ENCODE results near the gene AFF2. TPM values are rescaled to one million over a fixed set of nuclear protein-coding genes. Genes with fewer than 3 reads are reported as not detected.

The AFF2 gene
- total and polyA plus RNA-seq, 4 experiments from 2014 or later, result 0.03 to 1.0 (median 0.90) TPM; not detected in 1

GRCh38 chrX:148741441-148741840, 241.0 kb downstream of the AFF2 start:
- CTCF ChIA-PET (ENCODE audit: partially characterized antibody), result no interaction called here
- no peaks in the 10 kb centered on the region for H3K36me3 ChIP-seq (ENCODE audit: insufficient read depth, low read length)

DNA sequence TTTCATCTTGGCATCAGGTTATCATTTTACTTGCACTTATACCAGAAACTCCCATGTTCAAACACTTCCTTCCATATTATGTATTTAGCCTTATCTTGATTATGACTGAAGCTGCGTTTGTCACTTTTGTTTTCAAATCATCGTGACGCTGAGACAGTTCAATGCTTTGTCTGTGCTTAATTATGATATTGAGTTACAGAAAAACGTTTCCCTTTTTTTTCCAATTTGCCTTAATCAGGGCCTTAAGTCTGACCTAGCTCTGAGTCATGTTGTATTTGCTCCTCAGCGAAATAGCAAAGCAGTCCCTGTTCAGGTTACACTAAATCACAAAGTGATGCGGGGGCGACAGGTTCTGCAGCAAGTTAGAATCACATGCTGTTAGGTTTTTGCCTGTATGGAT, 254.7 kb downstream of the AFF2 start:
- Mint-ChIP-seq H3K27ac (no peak overlapping the region), H3K27me3 (no peaks in the 10 kb centered on the region), H3K4me1 (no peaks in the 10 kb centered on the region), H3K36me3 (no peaks in the 10 kb centered on the region), H3K4me3 (no peak overlapping the region), H3K9me3 (no peaks in the 10 kb centered on the region)
- ChIA-PET CTCF (ENCODE audit: partially characterized antibody) (no interaction called here), POLR2A (ENCODE audit: partially characterized antibody) (no interaction called here)
- Histone ChIP-seq H3K9me3 (ENCODE audit: control insufficient read depth in 1 of 2, low read length in 2 of 2) (no peaks in the 10 kb centered on the region), H3K27ac (ENCODE audit: low read depth, low read length) (no peak overlapping the region), H3K4me1 (ENCODE audit: insufficient read depth, low read length) (no peaks in the 10 kb centered on the region), H3K36me3 (ENCODE audit: insufficient read depth, low read length) (no peaks in the 10 kb centered on the region), H3K27me3 (ENCODE audit: insufficient read depth, low read length) (no peaks in the 10 kb centered on the region), H3K4me3 (ENCODE audit: low read length in 2 of 2) (no peak overlapping the region)
- intact Hi-C loops (cut with micrococcal nuclease), result no loop called here
- no peak for DNase-seq

More at GRCh38 chrX:148741441-148741840, 241.0 kb downstream of the AFF2 start:
- no peak for DNase-seq
- POLR2A ChIA-PET (ENCODE audit: partially characterized antibody), result no interaction called here
- H3K4me3 ChIP-seq (ENCODE audit: low read length in 2 of 2), result no peak overlapping the region
- H3K9me3 Mint-ChIP-seq, result no peaks in the 10 kb centered on the region
- no peak overlapping the region for H3K27ac Mint-ChIP-seq
- no peaks in the 10 kb centered on the region for H3K4me1 ChIP-seq (ENCODE audit: insufficient read depth, low read length)
- H3K4me3 Mint-ChIP-seq, result no peak overlapping the region
- peaks cover 0 to 1% of the 10 kb centered on the region in 2 donors for H3K27me3 Mint-ChIP-seq
- H3K36me3 Mint-ChIP-seq, result no peaks in the 10 kb centered on the region
- H3K4me1 Mint-ChIP-seq, result no peaks in the 10 kb centered on the region
- intact Hi-C loops (cut with micrococcal nuclease), result no loop called here
- no peaks in the 10 kb centered on the region for H3K27me3 ChIP-seq (ENCODE audit: insufficient read depth, low read length)
- H3K9me3 ChIP-seq (ENCODE audit: control insufficient read depth in 1 of 2, low read length in 2 of 2), result no peaks in the 10 kb centered on the region
- no peak overlapping the region for H3K27ac ChIP-seq (ENCODE audit: low read depth, low read length)

DNA sequence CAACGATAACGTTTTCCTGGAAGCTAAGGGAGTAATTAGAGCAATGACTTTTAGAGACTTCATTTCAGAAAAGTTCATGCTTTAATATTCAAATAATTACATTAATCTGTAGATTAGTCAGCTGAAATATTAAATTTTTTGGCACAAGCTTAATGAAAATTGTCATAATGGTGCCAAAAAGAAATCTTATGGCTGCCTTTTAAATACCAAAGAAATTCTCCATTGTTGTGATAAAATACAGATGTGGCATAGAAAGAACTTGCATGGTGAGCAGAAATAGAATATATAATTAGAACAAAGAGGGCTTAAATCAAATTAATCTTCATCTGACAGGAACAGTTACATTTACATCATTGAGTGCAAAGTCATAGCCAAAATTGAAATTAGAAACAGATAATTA, 263.5 kb downstream of the AFF2 start:
- no peak overlapping the region for H3K4me3 ChIP-seq (ENCODE audit: low read length in 2 of 2)
- Mint-ChIP-seq H3K36me3 (no peaks in the 10 kb centered on the region), H3K27me3 (no peaks in the 10 kb centered on the region), H3K4me1 (no peaks in the 10 kb centered on the region), H3K27ac (no peak overlapping the region), H3K4me3 (no peak overlapping the region), H3K9me3 (peaks cover 0 to 4% (median 0%) of the 10 kb centered on the region in 8 donors)
- intact Hi-C loops (cut with micrococcal nuclease), result no loop called here
- no peak for DNase-seq
- H3K4me1 ChIP-seq (ENCODE audit: insufficient read depth, low read length), result no peaks in the 10 kb centered on the region
- ChIA-PET CTCF (ENCODE audit: partially characterized antibody) (no interaction called here), POLR2A (ENCODE audit: partially characterized antibody) (no interaction called here)
- no peaks in the 10 kb centered on the region for H3K27me3 ChIP-seq (ENCODE audit: insufficient read depth, low read length)
- no peak overlapping the region for H3K27ac ChIP-seq (ENCODE audit: low read depth, low read length)
- no peaks in the 10 kb centered on the region for H3K9me3 ChIP-seq (ENCODE audit: control insufficient read depth in 1 of 2, low read length in 2 of 2)
- H3K36me3 ChIP-seq (ENCODE audit: insufficient read depth, low read length), result no peaks in the 10 kb centered on the region

GRCh38 chrX:148768296-148768695, 267.9 kb downstream of the AFF2 start:
- no peak for DNase-seq
- Histone ChIP-seq H3K27ac (ENCODE audit: low read depth, low read length) (no peak overlapping the region), H3K4me1 (ENCODE audit: insufficient read depth, low read length) (no peaks in the 10 kb centered on the region), H3K36me3 (ENCODE audit: insufficient read depth, low read length) (no peaks in the 10 kb centered on the region), H3K27me3 (ENCODE audit: insufficient read depth, low read length) (no peaks in the 10 kb centered on the region), H3K4me3 (ENCODE audit: low read length in 2 of 2) (no peak overlapping the region), H3K9me3 (ENCODE audit: control insufficient read depth in 1 of 2, low read length in 2 of 2) (no peaks in the 10 kb centered on the region)
- Mint-ChIP-seq H3K27ac (no peak overlapping the region), H3K4me1 (no peaks in the 10 kb centered on the region), H3K9me3 (peaks cover 0 to 4% (median 0%) of the 10 kb centered on the region in 8 donors), H3K4me3 (no peak overlapping the region), H3K36me3 (no peaks in the 10 kb centered on the region), H3K27me3 (no peaks in the 10 kb centered on the region)
- ChIA-PET POLR2A (ENCODE audit: partially characterized antibody) (no interaction called here), CTCF (ENCODE audit: partially characterized antibody) (no interaction called here)
- intact Hi-C loops (cut with micrococcal nuclease), result no loop called here

DNA sequence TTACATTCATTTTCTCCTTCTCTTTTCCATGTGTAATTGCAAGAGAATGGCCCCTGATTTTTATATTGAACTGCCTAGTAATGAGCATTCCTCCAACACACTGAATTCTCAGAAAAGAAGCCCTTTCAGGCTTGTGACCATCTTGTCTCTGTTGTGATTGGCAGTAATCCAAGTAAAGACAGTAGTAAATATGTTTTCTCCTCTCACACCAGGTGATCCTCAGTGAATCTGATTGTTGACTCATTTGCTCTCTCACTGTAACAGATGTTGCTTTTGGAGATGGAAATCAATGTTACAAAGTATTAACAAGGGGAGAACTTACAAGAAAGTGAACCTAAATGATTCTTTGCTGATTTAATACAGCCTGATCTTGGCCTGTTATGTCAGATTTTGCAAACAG, 271.0 kb downstream of the AFF2 start:
- Histone ChIP-seq H3K9me3 (ENCODE audit: control insufficient read depth in 1 of 2, low read length in 2 of 2) (no peaks in the 10 kb centered on the region), H3K27ac (ENCODE audit: low read depth, low read length) (no peak overlapping the region), H3K4me1 (ENCODE audit: insufficient read depth, low read length) (no peaks in the 10 kb centered on the region), H3K4me3 (ENCODE audit: low read length in 2 of 2) (no peak overlapping the region), H3K27me3 (ENCODE audit: insufficient read depth, low read length) (no peaks in the 10 kb centered on the region), H3K36me3 (ENCODE audit: insufficient read depth, low read length) (no peaks in the 10 kb centered on the region)
- H3K27me3 Mint-ChIP-seq, result no peaks in the 10 kb centered on the region
- ChIA-PET CTCF (ENCODE audit: partially characterized antibody) (no interaction called here), POLR2A (ENCODE audit: partially characterized antibody) (no interaction called here)
- peaks cover 0 to 2% (median 0%) of the 10 kb centered on the region in 4 donors for H3K4me1 Mint-ChIP-seq
- no peak overlapping the region for H3K4me3 Mint-ChIP-seq
- intact Hi-C loops (cut with micrococcal nuclease), result no loop called here
- DNase-seq, result no peak
- H3K27ac Mint-ChIP-seq, result no peak overlapping the region
- H3K9me3 Mint-ChIP-seq, result peaks cover 0 to 4% (median 0%) of the 10 kb centered on the region in 8 donors
- no peaks in the 10 kb centered on the region for H3K36me3 Mint-ChIP-seq

GRCh38 chrX:148774276-148774675, 273.9 kb downstream of the AFF2 start:
- POLR2A ChIA-PET (ENCODE audit: partially characterized antibody), result no interaction called here
- no peak for DNase-seq
- peaks cover 0 to 20% (median 15%) of the 10 kb centered on the region in 8 donors for H3K9me3 Mint-ChIP-seq
- H3K9me3 ChIP-seq (ENCODE audit: control insufficient read depth in 1 of 2, low read length in 2 of 2), result no peaks in the 10 kb centered on the region
- intact Hi-C loops (cut with micrococcal nuclease), result no loop called here
- H3K4me3 Mint-ChIP-seq, result no peak overlapping the region
- no peaks in the 10 kb centered on the region for H3K36me3 ChIP-seq (ENCODE audit: insufficient read depth, low read length)
- no peak overlapping the region for H3K27ac ChIP-seq (ENCODE audit: low read depth, low read length)
- H3K27ac Mint-ChIP-seq, result no peak overlapping the region
- CTCF ChIA-PET (ENCODE audit: partially characterized antibody), result no interaction called here
- no peaks in the 10 kb centered on the region for H3K4me1 ChIP-seq (ENCODE audit: insufficient read depth, low read length)
- H3K4me3 ChIP-seq (ENCODE audit: low read length in 2 of 2), result no peak overlapping the region
- H3K27me3 ChIP-seq (ENCODE audit: insufficient read depth, low read length), result no peaks in the 10 kb centered on the region
- H3K36me3 Mint-ChIP-seq, result no peaks in the 10 kb centered on the region
- no peaks in the 10 kb centered on the region for H3K27me3 Mint-ChIP-seq
- H3K4me1 Mint-ChIP-seq, result peaks cover 0 to 2% (median 0%) of the 10 kb centered on the region in 4 donors

GRCh38 chrX:148784137-148784536, 283.7 kb downstream of the AFF2 start:
- Histone ChIP-seq H3K9me3 (ENCODE audit: control insufficient read depth in 1 of 2, low read length in 2 of 2) (no peaks in the 10 kb centered on the region), H3K27me3 (ENCODE audit: insufficient read depth, low read length) (no peaks in the 10 kb centered on the region), H3K27ac (ENCODE audit: low read depth, low read length) (no peak overlapping the region), H3K4me3 (ENCODE audit: low read length in 2 of 2) (no peak overlapping the region), H3K36me3 (ENCODE audit: insufficient read depth, low read length) (no peaks in the 10 kb centered on the region), H3K4me1 (ENCODE audit: insufficient read depth, low read length) (no peaks in the 10 kb centered on the region)
- Mint-ChIP-seq H3K36me3 (no peaks in the 10 kb centered on the region), H3K27me3 (no peaks in the 10 kb centered on the region), H3K27ac (no peak overlapping the region), H3K4me3 (no peak overlapping the region), H3K9me3 (peaks cover 0 to 9% (median 4%) of the 10 kb centered on the region in 8 donors), H3K4me1 (no peaks in the 10 kb centered on the region)
- CTCF ChIA-PET (ENCODE audit: partially characterized antibody), result no interaction called here
- POLR2A ChIA-PET (ENCODE audit: partially characterized antibody), result no interaction called here
- DNase-seq, result no peak
- intact Hi-C loops (cut with micrococcal nuclease), result no loop called here

GRCh38 chrX:148784856-148785255, 284.4 kb downstream of the AFF2 start:
- Histone ChIP-seq H3K36me3 (ENCODE audit: insufficient read depth, low read length) (no peaks in the 10 kb centered on the region), H3K27ac (ENCODE audit: low read depth, low read length) (no peak overlapping the region), H3K4me1 (ENCODE audit: insufficient read depth, low read length) (no peaks in the 10 kb centered on the region), H3K27me3 (ENCODE audit: insufficient read depth, low read length) (no peaks in the 10 kb centered on the region), H3K9me3 (ENCODE audit: control insufficient read depth in 1 of 2, low read length in 2 of 2) (no peaks in the 10 kb centered on the region), H3K4me3 (ENCODE audit: low read length in 2 of 2) (no peak overlapping the region)
- Mint-ChIP-seq H3K4me3 (no peak overlapping the region), H3K36me3 (no peaks in the 10 kb centered on the region), H3K27me3 (no peaks in the 10 kb centered on the region), H3K27ac (no peak overlapping the region), H3K4me1 (no peaks in the 10 kb centered on the region), H3K9me3 (peaks cover 0 to 6% (median 3%) of the 10 kb centered on the region in 8 donors)
- intact Hi-C loops (cut with micrococcal nuclease), result no loop called here
- CTCF ChIA-PET (ENCODE audit: partially characterized antibody), result no interaction called here
- POLR2A ChIA-PET (ENCODE audit: partially characterized antibody), result no interaction called here
- no peak for DNase-seq

All from CD4-positive, alpha-beta memory T cell (primary cell).